GM12875 (cell line): ENCODE data around the gene SETD2.
"Not testable (repeated sequence)": the region's sequence is repeated elsewhere in the genome, so short reads cannot be mapped to it uniquely, and the experiment has no call there.

Experiments
- H3K4me3 ChIP-seq: one replicate; pipeline ENCODE4 v1.5.1; 2011; ENCODE audit warnings: low read depth, low read length, control low read depth
- TF ChIP-seq, protein P1 (sequence below): IDR thresholded peaks from 2 replicates; pipeline ENCODE4 v1.5.1; 2011; ENCODE audit warnings: low read depth, mild to moderate bottlenecking, control low read depth, inconsistent platforms, low read length, moderate library complexity, borderline replicate concordance; ENCODE audit not compliant: insufficient read depth

The SETD2 gene

DNA sequence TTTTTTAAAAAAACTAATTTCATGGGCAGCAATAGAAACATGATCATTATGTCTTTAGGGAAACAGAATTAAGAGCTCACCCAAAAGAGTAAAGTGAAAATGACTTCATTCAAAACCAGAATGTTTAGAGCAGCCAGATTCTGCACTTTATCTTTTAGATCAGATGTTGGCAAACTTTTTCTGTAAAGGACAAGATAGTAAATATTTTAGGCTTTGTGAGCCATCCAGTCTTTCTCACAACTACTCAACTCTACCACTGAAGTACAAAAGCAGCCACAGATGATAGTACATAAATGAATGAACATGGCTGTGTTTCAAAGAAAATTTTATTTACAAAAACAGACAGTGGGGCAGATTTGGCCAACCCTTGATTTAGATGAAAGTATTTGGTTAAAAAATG lies 84.5 kb downstream of the SETD2 start:
- TF ChIP-seq, protein P1, sequence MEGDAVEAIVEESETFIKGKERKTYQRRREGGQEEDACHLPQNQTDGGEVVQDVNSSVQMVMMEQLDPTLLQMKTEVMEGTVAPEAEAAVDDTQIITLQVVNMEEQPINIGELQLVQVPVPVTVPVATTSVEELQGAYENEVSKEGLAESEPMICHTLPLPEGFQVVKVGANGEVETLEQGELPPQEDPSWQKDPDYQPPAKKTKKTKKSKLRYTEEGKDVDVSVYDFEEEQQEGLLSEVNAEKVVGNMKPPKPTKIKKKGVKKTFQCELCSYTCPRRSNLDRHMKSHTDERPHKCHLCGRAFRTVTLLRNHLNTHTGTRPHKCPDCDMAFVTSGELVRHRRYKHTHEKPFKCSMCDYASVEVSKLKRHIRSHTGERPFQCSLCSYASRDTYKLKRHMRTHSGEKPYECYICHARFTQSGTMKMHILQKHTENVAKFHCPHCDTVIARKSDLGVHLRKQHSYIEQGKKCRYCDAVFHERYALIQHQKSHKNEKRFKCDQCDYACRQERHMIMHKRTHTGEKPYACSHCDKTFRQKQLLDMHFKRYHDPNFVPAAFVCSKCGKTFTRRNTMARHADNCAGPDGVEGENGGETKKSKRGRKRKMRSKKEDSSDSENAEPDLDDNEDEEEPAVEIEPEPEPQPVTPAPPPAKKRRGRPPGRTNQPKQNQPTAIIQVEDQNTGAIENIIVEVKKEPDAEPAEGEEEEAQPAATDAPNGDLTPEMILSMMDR: no peak
- H3K4me3 ChIP-seq: no peak overlapping the region

DNA sequence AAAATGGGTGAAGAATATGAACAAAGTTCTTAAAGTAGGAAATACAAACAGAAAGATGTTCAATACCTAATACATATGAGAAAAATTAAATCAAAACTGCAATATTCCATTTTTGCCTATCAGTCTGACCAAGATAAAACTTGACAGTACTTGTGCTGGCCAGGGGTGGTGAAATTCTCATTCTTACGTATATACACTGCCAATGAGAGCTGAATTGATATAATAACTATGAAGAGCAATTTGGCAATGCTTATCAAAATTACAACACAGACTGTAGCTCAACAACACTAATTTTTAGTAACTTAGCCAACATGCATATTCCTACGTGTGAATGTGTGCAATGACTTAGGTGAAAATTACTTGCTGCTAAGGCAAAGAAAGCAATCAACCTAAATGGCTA lies 90.2 kb downstream of the SETD2 start:
- H3K4me3 ChIP-seq: no peak overlapping the region
- TF ChIP-seq, protein P1: no peak

DNA sequence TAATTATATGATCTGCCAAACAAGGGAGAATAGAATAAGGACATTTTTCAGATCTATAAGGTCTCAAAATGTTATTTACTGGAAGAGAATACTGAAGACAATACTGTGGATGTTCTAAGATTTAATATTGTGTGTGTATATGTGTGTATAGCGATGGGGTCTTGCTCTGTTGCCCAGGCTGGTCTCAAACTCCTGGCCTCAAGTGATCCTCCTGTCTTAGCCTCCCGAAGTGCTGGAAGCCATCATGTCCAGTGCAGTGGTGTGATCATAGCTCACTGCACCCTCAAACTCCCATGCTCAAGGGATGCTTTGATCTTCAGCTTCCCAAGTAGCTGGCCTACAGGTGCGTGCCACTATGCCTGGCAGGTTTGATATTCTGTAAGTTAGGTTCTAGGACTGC lies 93.1 kb downstream of the SETD2 start:
- H3K4me3 ChIP-seq: no peak overlapping the region
- TF ChIP-seq, protein P1: no peak

DNA sequence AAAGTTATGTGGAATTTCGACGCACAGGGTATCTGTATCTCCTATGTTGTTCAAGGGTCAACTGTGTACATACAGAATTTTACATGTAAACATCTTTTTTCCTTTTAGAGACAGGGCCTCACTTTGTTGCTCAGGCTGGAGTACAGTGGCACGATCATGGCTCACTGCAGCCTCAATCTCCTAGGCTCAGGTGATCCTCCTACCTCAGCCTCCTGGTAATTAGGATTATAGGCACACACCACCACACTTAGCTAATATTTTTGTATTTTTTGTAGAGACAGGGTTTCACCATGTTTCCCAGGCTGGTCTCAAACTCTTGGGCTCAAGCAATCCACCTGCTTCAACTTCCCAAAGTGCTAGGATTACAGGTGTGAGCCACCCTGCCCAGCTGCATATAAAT lies 97.7 kb downstream of the SETD2 start:
- H3K4me3 ChIP-seq: not testable (repeated sequence)

DNA sequence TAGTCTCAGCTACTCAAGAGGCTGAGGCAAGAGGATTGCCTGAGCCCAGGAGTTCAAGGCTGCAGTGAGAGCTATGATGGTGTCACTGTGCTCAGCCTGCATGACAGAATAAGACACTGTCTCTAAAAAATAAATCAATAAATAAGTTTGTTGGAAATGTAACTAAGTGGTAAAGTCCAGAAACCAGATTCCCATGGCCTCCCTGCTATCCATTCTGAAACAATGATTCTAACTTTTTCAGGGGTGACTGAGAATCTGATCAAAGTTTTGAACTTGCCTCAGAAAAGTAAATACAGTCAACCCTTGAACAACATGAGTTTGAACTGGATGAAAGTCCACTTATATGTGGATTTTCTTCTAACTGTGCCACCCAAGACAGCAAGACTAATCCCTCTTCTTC lies 98.2 kb downstream of the SETD2 start:
- H3K4me3 ChIP-seq: no peak overlapping the region
- TF ChIP-seq, protein P1: no peak

DNA sequence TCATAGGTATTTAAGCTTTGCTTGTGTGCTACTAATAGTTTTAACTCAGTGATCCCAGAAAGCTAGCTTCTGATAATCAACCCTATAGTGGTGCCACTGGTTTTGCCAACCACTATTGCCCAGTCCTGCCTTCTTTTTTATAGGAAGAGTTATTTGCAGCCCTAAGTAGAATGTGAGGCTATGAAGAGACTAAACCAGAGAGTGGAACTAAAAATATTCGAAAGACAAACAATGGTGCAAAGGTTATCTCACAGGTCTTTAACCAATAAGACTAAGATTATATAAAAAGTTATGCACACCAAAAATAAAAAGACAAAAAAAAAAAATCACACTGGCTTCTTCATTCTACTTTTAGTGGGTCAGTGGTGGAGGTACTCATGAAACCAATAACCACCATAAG lies 98.9 kb downstream of the SETD2 start:
- TF ChIP-seq, protein P1: no peak
- H3K4me3 ChIP-seq: no peak overlapping the region

DNA sequence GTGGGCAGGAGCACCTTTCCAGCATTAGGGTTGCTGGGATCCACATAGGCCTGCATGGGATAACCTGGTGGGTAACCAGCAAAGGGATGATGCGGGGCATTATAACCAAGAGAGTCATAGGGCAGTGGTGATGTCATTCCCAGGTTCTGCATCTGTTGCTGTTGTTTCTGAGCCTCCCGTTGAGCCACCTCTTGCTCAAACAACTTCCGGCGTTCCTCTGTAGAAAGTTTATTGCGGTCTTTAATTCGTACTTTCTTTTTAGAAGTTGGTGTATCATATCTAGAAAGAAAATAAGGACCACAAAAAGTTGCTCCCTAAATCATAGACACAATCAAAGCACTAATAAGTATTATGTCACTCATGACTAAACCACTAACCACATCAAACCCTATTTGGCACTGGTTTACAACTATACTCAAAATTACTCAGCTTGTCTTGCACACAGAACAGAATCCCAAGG lies 106.7 kb downstream of the SETD2 start:
- no peak overlapping the region for H3K4me3 ChIP-seq
- TF ChIP-seq, protein P1: no peak

DNA sequence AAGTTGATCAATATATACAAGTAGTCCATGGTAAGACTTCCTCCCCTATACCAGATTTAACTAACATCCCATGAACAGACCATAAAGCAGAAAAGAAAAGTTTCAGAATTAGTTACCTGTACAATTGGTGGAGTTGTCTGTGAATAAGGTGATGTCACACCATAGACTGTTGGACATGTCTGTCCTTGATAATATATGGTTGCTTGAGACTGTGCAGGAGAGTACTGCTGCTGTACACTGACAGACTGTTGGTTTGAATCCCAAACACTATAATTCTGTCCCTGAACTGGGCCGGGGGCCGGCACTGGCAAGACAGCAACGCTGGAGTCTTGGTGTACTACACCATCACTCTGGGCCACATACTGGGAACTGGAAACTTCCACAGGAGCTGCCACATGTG lies 107.2 kb downstream of the SETD2 start:
- TF ChIP-seq, protein P1: no peak
- H3K4me3 ChIP-seq: no peak overlapping the region
